Fibroblast of peridontal ligament (primary cell): ENCODE results near the gene TPRN.

Source experiments
- DNase-seq: peaks from one replicate; pipeline ENCODE4 v3.0.0-alpha.2; 2010; ENCODE audit errors: extremely low read depth

Gene TPRN

GRCh38 chr9:137173796-137174664, 26.5 kb downstream of the TPRN start:
- DNase-seq, result no peak

GRCh38 chr9:137172901-137173795, 27.4 kb downstream of the TPRN start:
- no peak for DNase-seq

- DNase-seq, result no peak
Observed at GRCh38 chr9:137171149-137171900, 29.2 kb downstream of the TPRN start.

- no peak for DNase-seq
Observed at GRCh38 chr9:137170486-137171148, 29.9 kb downstream of the TPRN start.

GRCh38 chr9:137169896-137170358, 30.6 kb downstream of the TPRN start, which contains the start of gene LRRC26:
LRRC26 (minus strand) TSS chr9:137170051; CDS start chr9:137169943, 108 bp downstream.
- no peak for DNase-seq

- DNase-seq, result no peak
Observed at GRCh38 chr9:137168904-137169856, 31.4 kb downstream of the TPRN start.

- DNase-seq, result no peak
Observed at GRCh38 chr9:137168573-137168903, 32.0 kb downstream of the TPRN start.

- no peak for DNase-seq
Observed at GRCh38 chr9:137167747-137168572, 32.6 kb downstream of the TPRN start.

GRCh38 chr9:137167277-137167746, 33.2 kb downstream of the TPRN start:
- no peak for DNase-seq

GRCh38 chr9:137166380-137167229, 33.9 kb downstream of the TPRN start:
- no peak for DNase-seq

- no peak for DNase-seq
Observed at GRCh38 chr9:137165250-137165836, 35.2 kb downstream of the TPRN start.

GRCh38 chr9:137164370-137165249, 35.9 kb downstream of the TPRN start:
- no peak for DNase-seq

GRCh38 chr9:137163805-137164204, 36.7 kb downstream of the TPRN start:
- no peak for DNase-seq

- no peak for DNase-seq
Observed at GRCh38 chr9:137163365-137163715, 37.2 kb downstream of the TPRN start.

- DNase-seq, result no peak
Observed at GRCh38 chr9:137162505-137163364, 37.8 kb downstream of the TPRN start.
